Naive thymus-derived CD8-positive, alpha-beta T cell (primary cell): Measurements from ENCODE around the gene FER. TPM values are rescaled to one million over a fixed set of nuclear protein-coding genes. Genes with fewer than 3 reads are reported as not detected.
"Not testable (repeated sequence)": the region's sequence is repeated elsewhere in the genome, so short reads cannot be mapped to it uniquely, and the experiment has no call there.

Source experiments
- ATAC-seq, 2 donors: fragments of 150-1000 bp; cut with Tn5 transposase in 1 of 2; sonication (Bioruptor Pico), chemical (Tn5 transposase) in 1 of 2; 1 replicate in 1 of 2; 2 replicates in 1 of 2; pipeline ENCODE4 v1.10.0; 2021; ENCODE audit warnings: mild to moderate bottlenecking in 2 of 2, moderate library complexity in 2 of 2
- POLR2A ChIA-PET: fragments of 350-600 bp; sonication (Branson Sonifier 250); formaldehyde crosslinking; loops from one replicate; lab custom pipeline; 2021; ENCODE audit warnings: antibody characterized with exemption; lab: Charles Lee
- DNase-seq, 10 donors: peaks; one replicate each; pipeline versions ENCODE4 v3.0.0 to v3.0.0-alpha.2; 2020 to 2022
- H3K27ac Mint-ChIP-seq, 10 donors: one replicate each; pipeline ENCODE4 v1.8.0; 2020 to 2022; ENCODE audit warnings: mild to moderate bottlenecking in 10 of 10, mixed read lengths in 10 of 10, moderate library complexity in 4 of 10, inconsistent platforms in 1 of 10
- H3K27me3 Mint-ChIP-seq, 5 donors: one replicate each; pipeline ENCODE4 v1.8.0; 2021 to 2022; ENCODE audit warnings: mixed read lengths in 5 of 5
- H3K36me3 Mint-ChIP-seq, 3 donors: one replicate each; pipeline ENCODE4 v1.8.0; 2020 to 2022; ENCODE audit warnings: mixed read lengths in 3 of 3, mild to moderate bottlenecking in 2 of 3, inconsistent platforms in 1 of 3
- H3K4me1 Mint-ChIP-seq, 4 donors: one replicate each; pipeline ENCODE4 v1.8.0; 2021 to 2022; ENCODE audit warnings: mixed read lengths in 4 of 4
- H3K4me3 Mint-ChIP-seq, 10 donors: one replicate each; pipeline ENCODE4 v1.8.0; 2020 to 2022; ENCODE audit warnings: mild to moderate bottlenecking in 10 of 10, mixed read lengths in 10 of 10, moderate library complexity in 6 of 10, inconsistent platforms in 1 of 10
- H3K9me3 Mint-ChIP-seq, 9 donors: one replicate each; pipeline ENCODE4 v1.8.0; 2020 to 2022; ENCODE audit warnings: mixed read lengths in 9 of 9, mild to moderate bottlenecking in 3 of 9, inconsistent platforms in 1 of 9, moderate library complexity in 1 of 9
- polyA plus RNA-seq, 3 donors: library from polyadenylated mRNA; unstranded; fragments of 300-500 nt; fragmentation: Illumina TruSeq; gene quantifications; one replicate each; pipeline ENCODE4 v1.2.3, GENCODE V29; 2021
- total RNA-seq, 8 experiments: library from RNA in 2 of 8; stranded (reverse) in 2 of 8; gene quantifications; one replicate each; pipeline ENCODE4 v1.2.3 and lab custom pipeline; 2021 to 2026

The FER gene
- total and polyA plus RNA-seq, 5 experiments from 2014 or later, result 8.8 to 15.0 (median 11.4) TPM

- H3K4me1 Mint-ChIP-seq, result peaks cover 8 to 24% (median 17%) of the 10 kb centered on the region in 4 donors
- no peaks in the 10 kb centered on the region for H3K9me3 Mint-ChIP-seq
- ATAC-seq (peak; percentile 19 to 27), DNase-seq (peak in 5 of 10 donors; percentile 5 to 37 (median 33))
- POLR2A ChIA-PET, result interaction anchor here (1.3 kb wide), 2 partner anchors 20 to 22 kb away, joined by 5 to 8 read pairs; no protein-coding TSS in a partner anchor
- H3K27me3 Mint-ChIP-seq, result no peaks in the 10 kb centered on the region
- H3K27ac Mint-ChIP-seq, result peak overlapping the region; percentile 64 to 97 (median 92)
- peak overlapping the region; percentile 88 to 96 (median 92) for H3K4me3 Mint-ChIP-seq
- H3K36me3 Mint-ChIP-seq, result no peaks in the 10 kb centered on the region
Measured at GRCh38 chr5:108749128-108749861, 1.6 kb downstream of the FER start.

GRCh38 chr5:108753331-108753730 is 5.6 kb downstream of the FER start:
- H3K27ac Mint-ChIP-seq, result no peak overlapping the region

DNA sequence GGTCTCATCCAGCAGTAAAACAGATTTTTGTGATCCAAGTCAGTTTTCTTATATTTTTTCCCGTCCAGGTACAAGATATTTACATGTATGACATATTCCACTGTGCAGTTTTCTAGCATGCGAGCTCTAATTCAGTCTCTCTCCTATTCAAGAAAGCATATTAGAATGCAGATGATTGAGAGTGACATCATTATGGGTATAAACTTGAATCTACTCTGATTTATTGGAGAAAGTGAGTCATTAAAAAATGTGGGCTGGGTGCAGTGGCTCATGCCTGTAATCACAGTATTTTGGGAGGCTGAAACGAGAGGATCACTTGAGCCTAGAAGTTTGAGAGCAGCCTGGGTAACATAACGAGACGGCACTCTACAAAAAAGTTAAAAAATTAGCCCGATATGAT is 6.2 kb downstream of the FER start:
- H3K9me3 Mint-ChIP-seq, result no peaks in the 10 kb centered on the region
- DNase-seq (no peak), ATAC-seq (no peak)
- H3K36me3 Mint-ChIP-seq, result no peaks in the 10 kb centered on the region
- POLR2A ChIA-PET, result no interaction called here
- H3K4me1 Mint-ChIP-seq, result peaks cover 4 to 13% (median 8%) of the 10 kb centered on the region in 4 donors
- H3K27ac Mint-ChIP-seq, result no peak overlapping the region
- H3K4me3 Mint-ChIP-seq, result no peak overlapping the region
- H3K27me3 Mint-ChIP-seq, result no peaks in the 10 kb centered on the region

More at GRCh38 chr5:108753331-108753730, 5.6 kb downstream of the FER start:
- DNase-seq (no peak), ATAC-seq (no peak)
- H3K36me3 Mint-ChIP-seq, result no peaks in the 10 kb centered on the region
- peaks cover 4 to 13% (median 8%) of the 10 kb centered on the region in 4 donors for H3K4me1 Mint-ChIP-seq
- no peaks in the 10 kb centered on the region for H3K9me3 Mint-ChIP-seq
- no peaks in the 10 kb centered on the region for H3K27me3 Mint-ChIP-seq
- H3K4me3 Mint-ChIP-seq, result no peak overlapping the region
- POLR2A ChIA-PET, result no interaction called here

GRCh38 chr5:108760512-108760911 is 12.8 kb downstream of the FER start:
- DNase-seq (peak in 6 of 10 donors; percentile 13 to 64 (median 28)), ATAC-seq (peak; percentile 90 to 96)
- Mint-ChIP-seq H3K27ac (peak overlapping the region in 9 of 10 donors; percentile 10 to 87 (median 50)), H3K4me1 (peaks cover 7 to 29% (median 27%) of the 10 kb centered on the region in 4 donors), H3K9me3 (peaks cover 0 to 4% (median 0%) of the 10 kb centered on the region in 9 donors), H3K27me3 (no peaks in the 10 kb centered on the region), H3K4me3 (peak overlapping the region in 9 of 10 donors; percentile 1 to 39 (median 19)), H3K36me3 (no peaks in the 10 kb centered on the region)
- POLR2A ChIA-PET, result interaction anchor here (0.7 to 0.8 kb wide), 2 partner anchors 102 to 153 kb away, joined by 3 to 4 read pairs; no protein-coding TSS in a partner anchor

DNA sequence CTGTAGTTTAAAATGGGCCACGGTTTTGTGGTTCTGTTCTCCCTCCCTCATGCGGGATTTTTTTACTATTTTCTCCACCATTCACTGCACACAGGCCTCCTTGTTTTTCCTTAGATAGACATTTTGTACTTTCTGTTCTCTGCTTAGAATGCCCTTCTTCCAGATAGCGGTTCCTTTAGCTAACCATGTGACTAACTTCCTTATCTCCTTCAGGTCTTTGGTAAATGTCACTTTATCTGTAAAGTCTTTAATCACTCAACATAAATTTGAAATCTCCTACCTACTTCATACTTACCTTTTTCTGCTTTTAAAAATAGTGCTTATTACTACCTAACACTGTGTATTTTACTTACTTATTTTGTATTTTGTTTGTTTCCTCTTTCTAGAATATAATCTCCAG is 15.0 kb downstream of the FER start:
- POLR2A ChIA-PET, result no interaction called here
- H3K27me3 Mint-ChIP-seq, result no peaks in the 10 kb centered on the region
- no peak overlapping the region for H3K27ac Mint-ChIP-seq
- no peak for ATAC-seq
- no peak overlapping the region for H3K4me3 Mint-ChIP-seq
- H3K9me3 Mint-ChIP-seq, result peaks cover 0 to 4% (median 0%) of the 10 kb centered on the region in 9 donors
- peaks cover 10 to 30% (median 28%) of the 10 kb centered on the region in 4 donors for H3K4me1 Mint-ChIP-seq
- H3K36me3 Mint-ChIP-seq, result no peaks in the 10 kb centered on the region
- DNase-seq, result no peak

DNA sequence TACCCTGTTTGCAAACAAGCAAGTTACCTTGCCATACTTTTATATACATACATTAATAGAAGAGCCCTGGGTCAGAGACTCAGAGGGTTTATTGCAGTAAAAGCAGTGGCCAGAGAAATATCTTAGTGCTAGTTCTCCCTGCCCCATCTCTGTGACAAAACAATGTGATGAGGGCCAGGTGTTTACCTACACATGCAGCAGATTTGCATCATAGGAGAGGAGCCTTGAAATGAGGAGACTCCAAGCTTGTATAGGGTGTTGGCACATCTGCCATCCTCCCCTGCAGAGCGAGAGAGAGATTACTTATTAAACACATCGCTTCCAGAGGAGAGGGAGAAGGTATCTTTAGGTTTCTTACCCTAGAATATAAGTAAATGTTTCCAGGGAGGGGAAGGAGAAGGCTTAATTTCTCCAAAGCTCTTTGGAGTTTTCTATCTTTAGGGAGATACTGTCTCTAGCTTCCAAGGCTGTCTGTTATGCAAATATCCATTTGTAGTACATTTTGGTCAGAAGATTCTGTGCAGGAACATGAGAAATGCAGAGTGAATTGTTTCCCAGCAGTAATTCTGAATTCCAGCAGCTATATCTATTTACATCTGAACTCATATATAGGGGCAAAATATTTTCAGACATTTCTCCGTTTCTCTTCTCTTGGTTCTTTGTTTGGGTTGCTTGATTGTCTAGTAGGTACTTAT is 15.7 kb downstream of the FER start:
- Mint-ChIP-seq H3K36me3 (no peaks in the 10 kb centered on the region), H3K4me3 (no peak overlapping the region), H3K9me3 (peaks cover 0 to 4% (median 0%) of the 10 kb centered on the region in 9 donors), H3K27me3 (no peaks in the 10 kb centered on the region), H3K27ac (no peak overlapping the region), H3K4me1 (peaks cover 11 to 30% (median 28%) of the 10 kb centered on the region in 4 donors)
- no peak for DNase-seq
- ATAC-seq, result no peak
- POLR2A ChIA-PET, result no interaction called here

DNA sequence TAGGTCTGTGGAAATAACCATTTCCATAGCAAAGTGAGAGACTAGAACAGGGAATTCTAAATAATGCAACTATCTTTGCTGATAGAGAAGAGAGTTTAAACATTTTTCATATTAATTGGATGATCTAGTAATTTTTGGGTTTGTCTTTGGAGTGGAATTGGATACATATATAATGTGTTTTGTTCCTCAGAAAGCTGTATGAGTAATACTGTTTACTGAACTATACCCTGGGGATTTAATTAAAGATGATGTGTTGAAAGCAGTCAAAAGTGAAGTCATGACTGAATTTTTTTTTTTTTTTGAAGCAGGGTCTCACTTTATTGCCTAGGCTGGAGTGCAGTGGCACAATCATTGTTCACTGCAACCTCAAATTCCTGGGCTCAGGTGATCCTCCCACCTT is 17.9 kb downstream of the FER start:
- POLR2A ChIA-PET, result no interaction called here
- Mint-ChIP-seq H3K27ac (no peak overlapping the region), H3K27me3 (no peaks in the 10 kb centered on the region), H3K9me3 (no peaks in the 10 kb centered on the region), H3K4me1 (peaks cover 12 to 25% (median 22%) of the 10 kb centered on the region in 4 donors), H3K36me3 (peaks cover 0 to 8% (median 0%) of the 10 kb centered on the region in 3 donors), H3K4me3 (no peak overlapping the region)
- ATAC-seq (no peak), DNase-seq (no peak)

GRCh38 chr5:108766916-108767315 is 19.2 kb downstream of the FER start:
- POLR2A ChIA-PET, ATAC-seq, H3K27ac Mint-ChIP-seq, H3K27me3 Mint-ChIP-seq, DNase-seq, H3K4me3 Mint-ChIP-seq, H3K9me3 Mint-ChIP-seq: not testable (repeated sequence)
- Mint-ChIP-seq H3K4me1 (peaks cover 11 to 20% (median 17%) of the 10 kb centered on the region in 4 donors), H3K36me3 (peaks cover 0 to 13% (median 0%) of the 10 kb centered on the region in 3 donors)

DNA sequence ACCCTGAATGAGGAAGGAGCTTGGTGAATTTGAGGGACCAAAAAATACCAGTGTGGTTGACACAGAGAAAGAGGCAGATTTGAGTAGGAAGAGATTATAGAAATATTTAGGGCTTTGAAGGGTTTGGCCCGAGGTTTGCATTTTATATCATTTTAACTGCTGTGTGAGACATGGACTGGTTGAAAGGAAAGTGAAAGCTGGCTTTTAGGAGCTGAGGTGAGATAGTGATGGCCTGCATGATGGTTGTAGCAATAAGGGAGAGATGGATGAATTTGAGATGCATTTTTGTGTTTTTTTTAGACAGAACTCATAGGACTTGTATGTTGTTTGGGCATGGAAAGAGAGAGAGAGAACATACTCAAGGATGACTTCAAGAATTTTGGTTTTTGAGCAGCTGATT is 21.7 kb downstream of the FER start:
- Mint-ChIP-seq H3K36me3 (peaks cover 0 to 21% (median 13%) of the 10 kb centered on the region in 3 donors), H3K4me3 (peak overlapping the region in 3 of 10 donors; percentile 2 to 22 (median 16)), H3K27ac (peak overlapping the region in 6 of 10 donors; percentile 5 to 29 (median 14)), H3K4me1 (peaks cover 6 to 12% (median 9%) of the 10 kb centered on the region in 4 donors), H3K9me3 (peaks cover 0 to 6% (median 0%) of the 10 kb centered on the region in 9 donors), H3K27me3 (no peaks in the 10 kb centered on the region)
- POLR2A ChIA-PET, result no interaction called here
- no peak for DNase-seq
- ATAC-seq, result no peak

DNA sequence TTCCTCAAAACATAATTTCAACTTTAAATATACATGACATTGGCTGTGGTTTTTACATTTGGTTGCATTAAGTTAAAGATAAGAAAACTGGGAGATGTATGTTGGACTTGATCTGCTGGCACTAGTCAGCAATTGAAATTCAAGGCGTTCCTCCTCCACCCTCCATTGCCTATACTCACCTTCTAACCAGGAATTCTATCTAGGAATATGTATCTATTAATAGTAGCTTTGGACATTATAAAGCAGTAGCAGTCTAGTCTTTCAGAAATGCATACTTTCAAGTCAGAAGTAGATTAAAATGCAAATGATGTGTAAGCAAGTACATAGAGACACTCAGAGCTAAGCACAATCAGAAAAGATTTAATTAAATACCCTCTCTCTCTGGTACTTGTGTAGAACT is 24.9 kb downstream of the FER start:
- DNase-seq (no peak), ATAC-seq (no peak)
- H3K36me3 Mint-ChIP-seq, result peaks cover 0 to 28% (median 22%) of the 10 kb centered on the region in 3 donors
- no peak overlapping the region for H3K27ac Mint-ChIP-seq
- no peaks in the 10 kb centered on the region for H3K27me3 Mint-ChIP-seq
- peaks cover 0 to 8% (median 3%) of the 10 kb centered on the region in 9 donors for H3K9me3 Mint-ChIP-seq
- no peak overlapping the region for H3K4me3 Mint-ChIP-seq
- H3K4me1 Mint-ChIP-seq, result peaks cover 6 to 9% (median 8%) of the 10 kb centered on the region in 4 donors
- POLR2A ChIA-PET, result no interaction called here

GRCh38 chr5:108773330-108773729 is 25.6 kb downstream of the FER start:
- peaks cover 5 to 28% (median 28%) of the 10 kb centered on the region in 3 donors for H3K36me3 Mint-ChIP-seq
- POLR2A ChIA-PET, result no interaction called here

DNA sequence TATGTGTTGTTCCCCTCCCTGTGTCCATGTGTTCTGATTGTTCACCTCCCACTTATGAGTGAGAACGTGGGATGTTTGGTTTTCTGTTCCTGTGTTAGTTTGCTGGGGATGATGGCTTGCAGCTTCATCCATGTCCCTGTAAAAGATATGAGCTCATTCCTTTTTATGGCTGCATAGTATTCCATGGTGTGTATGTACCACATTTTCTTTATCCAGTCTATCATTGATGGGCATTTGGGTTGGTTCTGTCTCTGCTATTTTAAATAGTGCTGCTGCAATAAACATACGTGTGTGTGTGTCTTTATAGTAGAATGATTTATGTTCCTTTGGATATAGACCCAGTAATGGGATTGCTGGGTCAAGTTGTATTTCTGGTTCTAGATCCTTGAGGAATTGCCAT is 26.4 kb downstream of the FER start:
- H3K27me3 Mint-ChIP-seq, H3K4me3 Mint-ChIP-seq, DNase-seq, POLR2A ChIA-PET, H3K4me1 Mint-ChIP-seq, ATAC-seq, H3K27ac Mint-ChIP-seq: not testable (repeated sequence)
- Mint-ChIP-seq H3K9me3 (peaks cover 0 to 16% (median 7%) of the 10 kb centered on the region in 9 donors), H3K36me3 (peaks cover 11 to 32% (median 31%) of the 10 kb centered on the region in 3 donors)

More at GRCh38 chr5:108773330-108773729, 25.6 kb downstream of the FER start:
- no peak overlapping the region for H3K27ac Mint-ChIP-seq
- ATAC-seq, result no peak
- no peak overlapping the region for H3K4me3 Mint-ChIP-seq
- peaks cover 6 to 9% (median 7%) of the 10 kb centered on the region in 4 donors for H3K4me1 Mint-ChIP-seq
- no peak for DNase-seq
- peaks cover 0 to 13% (median 7%) of the 10 kb centered on the region in 9 donors for H3K9me3 Mint-ChIP-seq
- no peaks in the 10 kb centered on the region for H3K27me3 Mint-ChIP-seq
